A549 (cell line): ENCODE measurements around the gene SLF2. TPM values are rescaled to one million over a fixed set of nuclear protein-coding genes. Genes with fewer than 3 reads are reported as not detected.

ENCODE experiments used
- ATAC-seq, 2 experiments: fragments of 200-7000 bp in 1 of 2; fragments of >200 bp in 1 of 2; cut with Nextera tagmentation in 1 of 2; cut with Tn5 transposase in 1 of 2; 3 replicates each; pipeline versions ENCODE4 v1.8.0 to v1.9.1; 2018 to 2020; ENCODE audit warnings: mild to moderate bottlenecking in 1 of 2, moderate library complexity in 1 of 2
- CTCF ChIA-PET: fragments of 300-600 bp; sonication (Branson Sonifier 250); formaldehyde crosslinking; extraction: SDS; loops from one replicate; lab custom pipeline; 2021; ENCODE audit warnings: antibody characterized with exemption, inconsistent platforms; lab: Yijun Ruan, JAX
- POLR2A ChIA-PET: fragments of 350-600 bp; formaldehyde crosslinking; extraction: SDS; loops from one replicate; lab custom pipeline; 2021; ENCODE audit warnings: antibody characterized with exemption, inconsistent platforms; lab: Yijun Ruan, JAX
- DNase-seq, 2 experiments: peaks; one replicate each; pipeline versions ENCODE4 v3.0.0 to v3.0.0-alpha.2; 2011 to 2016; ENCODE audit warnings: low read depth in 1 of 2, low spot score in 1 of 2
- FAIRE-seq: peaks from 2 replicates; lab custom pipeline; 2011; peaks lifted over from hg19 to GRCh38; lab: Jason Lieb, UNC
- H3K27ac ChIP-seq, 2 experiments: fragments of >200 bp; sonication (Bioruptor Twin); formaldehyde crosslinking; 3 replicates each; pipeline ENCODE4 v1.5.1; 2016 to 2017
- H3K4me1 ChIP-seq: fragments of >200 bp; sonication (Bioruptor Twin); formaldehyde crosslinking; 3 replicates; pipeline ENCODE4 v1.6.1; 2016
- H3K4me2 ChIP-seq: fragments of >200 bp; sonication (Bioruptor Twin); formaldehyde crosslinking; 3 replicates; pipeline ENCODE4 v1.6.1; 2016
- H3K4me3 ChIP-seq: fragments of >200 bp; sonication (Bioruptor Twin); formaldehyde crosslinking; 3 replicates; pipeline ENCODE4 v1.5.1; 2016
- H3K9me3 ChIP-seq: fragments of >200 bp; sonication (Bioruptor Twin); formaldehyde crosslinking; 3 replicates; pipeline ENCODE4 v1.6.1; 2016
- CBX8 ChIP-seq: fragments of 200-600 bp; sonication (generic); IDR thresholded peaks from 2 replicates; pipeline ENCODE4 v1.6.1; 2016
- CHD2 ChIP-seq: fragments of 150-350 bp; IDR thresholded peaks from 2 replicates; pipeline ENCODE4 v1.6.1; 2014; ENCODE audit warnings: low read length; ENCODE audit not compliant: partially characterized antibody
- FOSB ChIP-seq: fragments of 250-450 bp; sonication (Bioruptor Pico); IDR thresholded peaks from 2 replicates; pipeline ENCODE4 v1.5.0; 2020; ENCODE audit warnings: mild to moderate bottlenecking, moderate library complexity
- FOXS1 ChIP-seq: fragments of 250-450 bp; sonication (Bioruptor Pico); IDR thresholded peaks from 2 replicates; pipeline ENCODE4 v1.5.0; 2020; ENCODE audit warnings: mild to moderate bottlenecking, moderate library complexity
- GATA3 ChIP-seq: IDR thresholded peaks from 2 replicates; pipeline ENCODE4 v1.6.1; 2012; ENCODE audit warnings: borderline replicate concordance
- HOXB5 ChIP-seq: fragments of 250-450 bp; sonication (Bioruptor Pico); IDR thresholded peaks from 2 replicates; pipeline ENCODE4 v1.5.0; 2020; ENCODE audit warnings: mild to moderate bottlenecking, moderate library complexity
- JUN ChIP-seq, 2 experiments: fragments of >200 bp; sonication (Bioruptor Twin); formaldehyde crosslinking; IDR thresholded peaks; 2 replicates in 1 of 2; 3 replicates in 1 of 2; pipeline ENCODE4 v1.6.1; 2016 to 2017
- KDM5A ChIP-seq: fragments of 200-600 bp; sonication (generic); IDR thresholded peaks from 2 replicates; pipeline ENCODE4 v1.6.1; 2016; ENCODE audit warnings: antibody characterized with exemption, mild to moderate bottlenecking
- MYC ChIP-seq: IDR thresholded peaks from 2 replicates; pipeline ENCODE4 v1.6.1; 2012; ENCODE audit warnings: mild to moderate bottlenecking, inconsistent platforms, low read length, improper control_type of control experiment, borderline replicate concordance
- NR3C1 ChIP-seq: fragments of >200 bp; sonication (Bioruptor Twin); formaldehyde crosslinking; IDR thresholded peaks from 3 replicates; pipeline ENCODE4 v1.6.1; 2017
- POLR2A ChIP-seq: IDR thresholded peaks from 2 replicates; pipeline ENCODE4 v1.6.1; 2012; ENCODE audit warnings: mild to moderate bottlenecking, low read length
- POLR2AphosphoS2 ChIP-seq: conservative IDR thresholded peaks from 2 replicates; pipeline ENCODE4 v1.6.1; 2012; ENCODE audit warnings: low read length, improper control_type of control experiment, inconsistent platforms
- WGBS: methylation state at CpG from one replicate; pipeline ENCODE4 v1.1.6; 2017; ENCODE audit errors: missing lambda C conversion rate; 5-methylcytosine and 5-hydroxymethylcytosine counted together
- polyA plus RNA-seq, 4 experiments: library from polyadenylated mRNA; depleted of rRNA in 3 of 4; stranded (reverse); fragments of >200 nt; fragmentation: RNase III in 1 of 4; extraction: RNeasy Plus Mini Kit Qiagen cat#74134 plus additional on column Dnase treatment in 1 of 4; gene quantifications; 2 replicates in 3 of 4; 3 replicates in 1 of 4; pipeline ENCODE4 v1.2.3, GENCODE V29; 2011 to 2017
- TF ChIP-seq, protein P1 (sequence below): fragments of >200 bp; sonication (Bioruptor Twin); formaldehyde crosslinking; IDR thresholded peaks from 2 replicates; pipeline ENCODE4 v1.6.1; 2016
- TF ChIP-seq, protein P2 (sequence below): fragments of 450-650 bp; IDR thresholded peaks from 2 replicates; pipeline ENCODE4 v1.6.1; 2014; ENCODE audit warnings: antibody characterized with exemption
- TF ChIP-seq, protein P3 (sequence below): fragments of 250-450 bp; sonication (Bioruptor Pico); IDR thresholded peaks from 2 replicates; pipeline ENCODE4 v1.5.0; 2021; ENCODE audit warnings: mild to moderate bottlenecking, moderate library complexity, borderline replicate concordance
- TF ChIP-seq, protein P4 (sequence below): fragments of 200-600 bp; sonication (generic); IDR thresholded peaks from 2 replicates; pipeline ENCODE4 v1.6.1; 2016; ENCODE audit warnings: antibody characterized with exemption, mild to moderate bottlenecking, moderate library complexity
- TF ChIP-seq, protein P5 (sequence below): fragments of >200 bp; sonication (Bioruptor Twin); formaldehyde crosslinking; IDR thresholded peaks from 3 replicates; pipeline ENCODE4 v1.5.1; 2016

The SLF2 gene
- polyA plus RNA-seq, 2 of the 4 experiments (the other 2 are of a cell fraction) = 13.0 to 16.6 TPM

DNA sequence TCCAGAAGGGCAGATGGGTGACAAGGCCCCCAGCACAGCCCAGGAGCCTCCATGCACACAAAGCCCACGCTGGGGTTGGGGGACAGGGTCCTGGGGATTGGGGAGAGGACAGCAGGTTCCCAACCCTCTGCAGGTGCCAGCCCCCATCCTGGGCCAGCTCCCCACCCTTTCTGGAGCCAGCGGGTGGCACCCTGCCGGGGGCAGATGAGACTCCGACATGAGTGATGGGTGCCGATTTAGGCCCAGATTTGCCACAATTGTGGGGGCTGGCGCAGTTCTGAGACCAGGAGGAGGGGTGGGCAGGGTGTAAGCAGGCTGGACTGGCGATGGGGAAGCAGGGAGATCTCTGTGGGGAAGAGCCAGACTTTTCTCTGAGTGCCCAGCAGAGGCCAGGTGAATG is 49.3 kb upstream of the SLF2 start:
- DNase-seq (no peak), ATAC-seq (no peak), FAIRE-seq (no peak)
- WGBS = 64% methylated on average over 7 of the region's 7 CpGs
- Histone ChIP-seq H3K4me3 (no peak overlapping the region), H3K9me3 (no peaks in the 10 kb centered on the region), H3K4me2 (no peak overlapping the region), H3K4me1 (no peaks in the 10 kb centered on the region), H3K27ac (no peak overlapping the region)
- TF ChIP-seq HOXB5 = no peak
- TF ChIP-seq, protein P1, sequence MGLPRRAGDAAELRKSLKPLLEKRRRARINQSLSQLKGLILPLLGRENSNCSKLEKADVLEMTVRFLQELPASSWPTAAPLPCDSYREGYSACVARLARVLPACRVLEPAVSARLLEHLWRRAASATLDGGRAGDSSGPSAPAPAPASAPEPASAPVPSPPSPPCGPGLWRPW = no peak
- TF ChIP-seq FOXS1 (CRISPR knock-in tag) = no peak
- TF ChIP-seq, protein P2, sequence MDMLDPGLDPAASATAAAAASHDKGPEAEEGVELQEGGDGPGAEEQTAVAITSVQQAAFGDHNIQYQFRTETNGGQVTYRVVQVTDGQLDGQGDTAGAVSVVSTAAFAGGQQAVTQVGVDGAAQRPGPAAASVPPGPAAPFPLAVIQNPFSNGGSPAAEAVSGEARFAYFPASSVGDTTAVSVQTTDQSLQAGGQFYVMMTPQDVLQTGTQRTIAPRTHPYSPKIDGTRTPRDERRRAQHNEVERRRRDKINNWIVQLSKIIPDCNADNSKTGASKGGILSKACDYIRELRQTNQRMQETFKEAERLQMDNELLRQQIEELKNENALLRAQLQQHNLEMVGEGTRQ = no peak
- no peak for TF ChIP-seq FOSB (CRISPR knock-in tag)
- TF ChIP-seq, protein P3, sequence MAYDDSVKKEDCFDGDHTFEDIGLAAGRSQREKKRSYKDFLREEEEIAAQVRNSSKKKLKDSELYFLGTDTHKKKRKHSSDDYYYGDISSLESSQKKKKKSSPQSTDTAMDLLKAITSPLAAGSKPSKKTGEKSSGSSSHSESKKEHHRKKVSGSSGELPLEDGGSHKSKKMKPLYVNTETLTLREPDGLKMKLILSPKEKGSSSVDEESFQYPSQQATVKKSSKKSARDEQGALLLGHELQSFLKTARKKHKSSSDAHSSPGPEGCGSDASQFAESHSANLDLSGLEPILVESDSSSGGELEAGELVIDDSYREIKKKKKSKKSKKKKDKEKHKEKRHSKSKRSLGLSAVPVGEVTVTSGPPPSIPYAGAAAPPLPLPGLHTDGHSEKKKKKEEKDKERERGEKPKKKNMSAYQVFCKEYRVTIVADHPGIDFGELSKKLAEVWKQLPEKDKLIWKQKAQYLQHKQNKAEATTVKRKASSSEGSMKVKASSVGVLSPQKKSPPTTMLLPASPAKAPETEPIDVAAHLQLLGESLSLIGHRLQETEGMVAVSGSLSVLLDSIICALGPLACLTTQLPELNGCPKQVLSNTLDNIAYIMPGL = no peak
- TF ChIP-seq CHD2 = no peak
- no peak for TF ChIP-seq NR3C1
- ChIA-PET CTCF (interaction anchor here (2.3 kb wide), 1 partner anchor 11 kb away, joined by 10 read pairs; no protein-coding TSS in a partner anchor), POLR2A (no interaction called here)

DNA sequence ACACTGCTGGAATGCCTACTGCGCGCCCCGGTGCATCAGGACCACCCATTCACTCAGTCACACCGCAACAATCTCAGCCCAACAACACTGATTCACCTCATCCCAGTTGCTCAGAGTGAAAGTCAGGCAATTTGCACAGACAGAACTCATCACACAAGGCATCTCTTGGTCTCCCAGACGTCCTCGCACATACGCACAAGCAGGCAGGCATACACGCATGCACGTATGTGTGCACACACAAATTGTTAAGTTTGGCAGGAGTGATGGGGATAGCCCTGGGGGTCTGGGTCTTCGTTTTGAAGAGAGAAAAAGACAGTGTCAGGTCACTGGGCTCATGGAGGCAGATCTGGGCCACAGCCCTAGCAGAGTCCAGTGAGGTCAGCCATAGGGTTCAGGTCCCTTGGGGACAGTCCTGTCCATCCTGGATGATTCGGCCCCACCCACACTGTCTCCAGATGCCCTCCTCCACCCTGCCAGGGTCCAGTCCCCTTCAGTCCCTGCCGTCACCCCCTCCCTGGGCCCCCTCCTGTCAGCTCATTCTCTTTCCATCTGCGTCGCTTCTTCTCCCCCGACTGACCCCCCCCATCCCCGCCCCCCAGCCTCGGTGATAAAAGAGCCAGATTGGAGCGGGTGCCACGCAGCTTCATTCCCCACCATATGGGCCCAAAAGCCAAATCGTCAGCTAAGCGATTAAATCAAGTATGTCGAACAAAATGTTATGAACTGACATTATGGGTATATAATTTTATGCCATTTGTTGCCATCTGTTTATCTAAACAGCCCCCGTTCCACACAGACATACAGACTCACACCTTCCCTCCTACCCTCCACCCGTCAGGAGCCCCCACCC is 48.5 kb upstream of the SLF2 start:
- TF ChIP-seq MYC (no peak), POLR2AphosphoS2 (no peak), POLR2A (no peak), KDM5A (no peak), CBX8 (no peak)
- TF ChIP-seq, all 56 proteins: peak for 0
- FAIRE-seq (no peak), ATAC-seq (no peak), DNase-seq (no peak)
- CTCF ChIA-PET = interaction anchor here (0.8 to 6.2 kb wide), 4 partner anchors 11 to 121 kb away, joined by 3 to 34 read pairs (median 8); no protein-coding TSS in a partner anchor
- no peak overlapping the region for H3K27ac ChIP-seq
- POLR2A ChIA-PET = no interaction called here
- H3K9me3 ChIP-seq = no peaks in the 10 kb centered on the region
- H3K4me1 ChIP-seq = no peaks in the 10 kb centered on the region
- H3K4me2 ChIP-seq = no peak overlapping the region
- 70% methylated on average over 22 of the region's 24 CpGs for whole genome bisulfite sequencing
- no peak overlapping the region for H3K4me3 ChIP-seq

DNA sequence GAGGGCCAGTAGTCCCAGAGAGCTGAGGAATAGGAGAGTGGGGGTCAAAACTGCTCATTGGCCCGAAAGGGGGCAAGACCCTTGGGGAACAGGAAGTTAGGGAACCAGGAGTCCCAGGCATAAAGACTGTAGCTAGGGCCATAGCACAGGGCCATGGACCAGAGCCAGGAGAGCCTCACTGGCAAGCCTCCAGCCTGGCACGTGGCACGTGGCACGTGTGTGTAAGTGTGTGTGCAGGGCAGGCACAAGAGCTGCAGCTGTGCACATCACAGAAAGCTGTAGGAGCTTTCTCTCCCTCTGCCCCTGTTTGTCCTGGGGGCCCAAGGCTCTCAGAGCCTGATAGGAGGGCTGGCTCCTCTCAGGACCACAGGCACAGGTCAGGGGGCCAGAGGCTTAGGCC is 47.8 kb upstream of the SLF2 start:
- ATAC-seq (no peak), DNase-seq (no peak), FAIRE-seq (no peak)
- Histone ChIP-seq H3K27ac (no peak overlapping the region), H3K4me3 (no peak overlapping the region), H3K9me3 (no peaks in the 10 kb centered on the region), H3K4me2 (no peak overlapping the region), H3K4me1 (no peaks in the 10 kb centered on the region)
- 69% methylated on average over 4 of the region's 4 CpGs for WGBS
- ChIA-PET CTCF (interaction anchor here (0.8 to 6.2 kb wide), 4 partner anchors 10 to 121 kb away, joined by 3 to 34 read pairs (median 8); no protein-coding TSS in a partner anchor), POLR2A (no interaction called here)
- TF ChIP-seq, protein P4, sequence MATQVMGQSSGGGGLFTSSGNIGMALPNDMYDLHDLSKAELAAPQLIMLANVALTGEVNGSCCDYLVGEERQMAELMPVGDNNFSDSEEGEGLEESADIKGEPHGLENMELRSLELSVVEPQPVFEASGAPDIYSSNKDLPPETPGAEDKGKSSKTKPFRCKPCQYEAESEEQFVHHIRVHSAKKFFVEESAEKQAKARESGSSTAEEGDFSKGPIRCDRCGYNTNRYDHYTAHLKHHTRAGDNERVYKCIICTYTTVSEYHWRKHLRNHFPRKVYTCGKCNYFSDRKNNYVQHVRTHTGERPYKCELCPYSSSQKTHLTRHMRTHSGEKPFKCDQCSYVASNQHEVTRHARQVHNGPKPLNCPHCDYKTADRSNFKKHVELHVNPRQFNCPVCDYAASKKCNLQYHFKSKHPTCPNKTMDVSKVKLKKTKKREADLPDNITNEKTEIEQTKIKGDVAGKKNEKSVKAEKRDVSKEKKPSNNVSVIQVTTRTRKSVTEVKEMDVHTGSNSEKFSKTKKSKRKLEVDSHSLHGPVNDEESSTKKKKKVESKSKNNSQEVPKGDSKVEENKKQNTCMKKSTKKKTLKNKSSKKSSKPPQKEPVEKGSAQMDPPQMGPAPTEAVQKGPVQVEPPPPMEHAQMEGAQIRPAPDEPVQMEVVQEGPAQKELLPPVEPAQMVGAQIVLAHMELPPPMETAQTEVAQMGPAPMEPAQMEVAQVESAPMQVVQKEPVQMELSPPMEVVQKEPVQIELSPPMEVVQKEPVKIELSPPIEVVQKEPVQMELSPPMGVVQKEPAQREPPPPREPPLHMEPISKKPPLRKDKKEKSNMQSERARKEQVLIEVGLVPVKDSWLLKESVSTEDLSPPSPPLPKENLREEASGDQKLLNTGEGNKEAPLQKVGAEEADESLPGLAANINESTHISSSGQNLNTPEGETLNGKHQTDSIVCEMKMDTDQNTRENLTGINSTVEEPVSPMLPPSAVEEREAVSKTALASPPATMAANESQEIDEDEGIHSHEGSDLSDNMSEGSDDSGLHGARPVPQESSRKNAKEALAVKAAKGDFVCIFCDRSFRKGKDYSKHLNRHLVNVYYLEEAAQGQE = no peak
- TF ChIP-seq JUN (IDR thresholded peaks at IDR 0.05) (no peak), GATA3 (no peak)
- TF ChIP-seq, protein P3 = no peak
- TF ChIP-seq, protein P5, sequence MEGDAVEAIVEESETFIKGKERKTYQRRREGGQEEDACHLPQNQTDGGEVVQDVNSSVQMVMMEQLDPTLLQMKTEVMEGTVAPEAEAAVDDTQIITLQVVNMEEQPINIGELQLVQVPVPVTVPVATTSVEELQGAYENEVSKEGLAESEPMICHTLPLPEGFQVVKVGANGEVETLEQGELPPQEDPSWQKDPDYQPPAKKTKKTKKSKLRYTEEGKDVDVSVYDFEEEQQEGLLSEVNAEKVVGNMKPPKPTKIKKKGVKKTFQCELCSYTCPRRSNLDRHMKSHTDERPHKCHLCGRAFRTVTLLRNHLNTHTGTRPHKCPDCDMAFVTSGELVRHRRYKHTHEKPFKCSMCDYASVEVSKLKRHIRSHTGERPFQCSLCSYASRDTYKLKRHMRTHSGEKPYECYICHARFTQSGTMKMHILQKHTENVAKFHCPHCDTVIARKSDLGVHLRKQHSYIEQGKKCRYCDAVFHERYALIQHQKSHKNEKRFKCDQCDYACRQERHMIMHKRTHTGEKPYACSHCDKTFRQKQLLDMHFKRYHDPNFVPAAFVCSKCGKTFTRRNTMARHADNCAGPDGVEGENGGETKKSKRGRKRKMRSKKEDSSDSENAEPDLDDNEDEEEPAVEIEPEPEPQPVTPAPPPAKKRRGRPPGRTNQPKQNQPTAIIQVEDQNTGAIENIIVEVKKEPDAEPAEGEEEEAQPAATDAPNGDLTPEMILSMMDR = no peak
